Esophagus (tissue), 2 donors: ENCODE results near the gene KIRREL1. TPM values are rescaled to one million over a fixed set of nuclear protein-coding genes. Genes with fewer than 3 reads are reported as not detected.

Experiments used
- H3K27ac ChIP-seq, 2 donors: one replicate each; pipeline ENCODE4 v1.5.1; 2013; ENCODE audit warnings: low read depth in 2 of 2, mild to moderate bottlenecking in 2 of 2, inconsistent platforms in 1 of 2, low read length in 1 of 2, moderate library complexity in 1 of 2
- H3K27me3 ChIP-seq, 2 donors: one replicate each; pipeline ENCODE4 v1.6.1; 2013; ENCODE audit warnings: low read length in 2 of 2, control low read depth in 1 of 2, mild to moderate bottlenecking in 1 of 2; ENCODE audit not compliant: insufficient read depth in 2 of 2, control insufficient read depth in 1 of 2
- H3K36me3 ChIP-seq, 2 donors: one replicate each; pipeline ENCODE4 v1.6.1; 2013; ENCODE audit warnings: low read length in 1 of 2; ENCODE audit not compliant: control insufficient read depth in 2 of 2, insufficient read depth in 2 of 2
- H3K4me1 ChIP-seq, 2 donors: one replicate each; pipeline ENCODE4 v1.6.1; 2013; ENCODE audit warnings: low read length in 1 of 2; ENCODE audit not compliant: control insufficient read depth in 2 of 2, insufficient read depth in 2 of 2
- H3K4me3 ChIP-seq, 2 donors: one replicate each; pipeline ENCODE4 v1.5.1; 2013; ENCODE audit warnings: low read length in 2 of 2, mild to moderate bottlenecking in 2 of 2, low read depth in 1 of 2, moderate library complexity in 1 of 2
- H3K9me3 ChIP-seq, 2 donors: one replicate each; pipeline ENCODE4 v1.6.1; 2013; ENCODE audit warnings: mild to moderate bottlenecking in 2 of 2, low read depth in 1 of 2, low read length in 1 of 2, moderate library complexity in 1 of 2; ENCODE audit not compliant: control insufficient read depth in 2 of 2, insufficient read depth in 1 of 2
- WGBS, 2 donors: extraction: QIAGEN DNeasy Blood & Tissue Kit; methylation state at CpG; one replicate each; pipeline ENCODE4 v1.1.7; 2013; 5-methylcytosine and 5-hydroxymethylcytosine counted together
- polyA plus RNA-seq, 2 donors: library from polyadenylated mRNA; stranded (reverse); fragments of 200-250 nt; gene quantifications; one replicate each; pipeline ENCODE4 v1.2.3, GENCODE V29; 2013
- donor health status: healthy with polysubstance abuse.
- donor health status: Bipolar disorder and iron deficiency.

The KIRREL1 gene
- polyA plus RNA-seq, 2 donors = 2.9 to 3.7 TPM

DNA sequence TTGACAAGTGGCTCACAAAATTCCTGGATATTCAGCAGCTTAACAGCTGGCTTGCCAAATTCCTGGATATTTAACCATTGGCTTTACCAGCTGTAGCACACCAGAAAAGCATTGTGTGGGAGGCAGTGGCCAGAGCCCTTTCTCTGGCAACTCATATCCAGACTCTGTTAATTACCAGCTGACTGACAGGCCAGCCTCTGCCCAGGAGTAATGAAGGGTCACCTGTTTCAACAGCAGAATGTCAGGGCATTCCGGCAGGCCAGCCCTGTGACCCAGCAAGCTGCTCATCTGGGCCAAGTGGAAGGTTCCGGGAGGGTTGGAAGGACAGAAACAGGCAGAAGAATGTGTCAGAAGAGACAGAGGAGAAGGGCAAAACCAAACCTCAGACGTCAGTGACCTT lies 35.2 kb upstream of the KIRREL1 start:
- H3K36me3 ChIP-seq = no peaks in the 10 kb centered on the region
- H3K4me1 ChIP-seq = no peaks in the 10 kb centered on the region
- H3K4me3 ChIP-seq = no peak overlapping the region
- no peak overlapping the region for H3K27ac ChIP-seq
- no peaks in the 10 kb centered on the region for H3K9me3 ChIP-seq
- no peaks in the 10 kb centered on the region for H3K27me3 ChIP-seq
- WGBS, 2 donors = 70 to 77% methylated on average over 3 of the region's 3 CpGs

- Histone ChIP-seq H3K9me3 (no peaks in the 10 kb centered on the region), H3K27ac (no peak overlapping the region), H3K27me3 (no peaks in the 10 kb centered on the region), H3K4me1 (no peaks in the 10 kb centered on the region), H3K4me3 (no peak overlapping the region), H3K36me3 (no peaks in the 10 kb centered on the region)
- WGBS, 2 donors = 89 to 92% methylated on average over 5 of the region's 5 CpGs
Measured at GRCh38 chr1:157959750-157960149, 33.7 kb upstream of the KIRREL1 start.

- Histone ChIP-seq H3K27ac (no peak overlapping the region), H3K36me3 (no peaks in the 10 kb centered on the region)
- WGBS, 2 donors = 71 to 74% methylated on average over 2 of the region's 2 CpGs
Measured at GRCh38 chr1:157960773-157961172, 32.7 kb upstream of the KIRREL1 start.

GRCh38 chr1:157961805-157962762 lies 31.4 kb upstream of the KIRREL1 start:
- Histone ChIP-seq H3K27ac (no peak overlapping the region), H3K9me3 (no peaks in the 10 kb centered on the region), H3K4me1 (no peaks in the 10 kb centered on the region), H3K27me3 (no peaks in the 10 kb centered on the region), H3K36me3 (no peaks in the 10 kb centered on the region), H3K4me3 (no peak overlapping the region)
- 47 to 50% methylated on average over 11 of the region's 11 CpGs for WGBS, 2 donors

More at GRCh38 chr1:157960773-157961172, 32.7 kb upstream of the KIRREL1 start:
- H3K27me3 ChIP-seq = no peaks in the 10 kb centered on the region
- no peaks in the 10 kb centered on the region for H3K4me1 ChIP-seq
- no peaks in the 10 kb centered on the region for H3K9me3 ChIP-seq
- H3K4me3 ChIP-seq = no peak overlapping the region

DNA sequence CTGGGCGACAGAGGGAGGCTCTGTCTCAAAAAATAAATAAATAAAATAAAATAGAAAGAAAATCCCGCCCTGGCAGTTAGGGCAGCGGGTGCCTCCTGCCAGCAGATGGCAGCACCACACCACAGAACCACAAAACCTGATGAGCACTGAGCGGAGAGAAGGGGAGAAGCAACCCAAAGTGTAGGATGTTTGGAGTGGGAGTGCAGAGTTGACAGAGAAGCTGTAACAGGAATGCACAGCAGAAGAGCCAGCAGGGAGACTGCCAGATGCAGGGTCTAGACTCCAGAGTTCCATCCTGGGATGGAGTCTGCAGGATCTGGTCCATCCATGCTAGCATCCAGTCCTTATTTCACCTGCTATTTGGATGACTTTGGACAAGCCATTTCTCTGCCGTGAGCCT lies 29.7 kb upstream of the KIRREL1 start:
- no peaks in the 10 kb centered on the region for H3K4me1 ChIP-seq
- no peak overlapping the region for H3K4me3 ChIP-seq
- no peaks in the 10 kb centered on the region for H3K27me3 ChIP-seq
- H3K27ac ChIP-seq = no peak overlapping the region
- H3K36me3 ChIP-seq = no peaks in the 10 kb centered on the region
- no peaks in the 10 kb centered on the region for H3K9me3 ChIP-seq
- 10 to 11% methylated on average over 5 of the region's 5 CpGs for WGBS, 2 donors

- WGBS, 2 donors = 68 to 89% methylated on average over 8 of the region's 8 CpGs
- Histone ChIP-seq H3K4me1 (no peaks in the 10 kb centered on the region), H3K4me3 (no peak overlapping the region)
Measured at GRCh38 chr1:157965584-157965983, 27.9 kb upstream of the KIRREL1 start.

GRCh38 chr1:157966031-157966537 lies 27.4 kb upstream of the KIRREL1 start:
- H3K4me1 ChIP-seq = no peaks in the 10 kb centered on the region
- no peak overlapping the region for H3K27ac ChIP-seq
- H3K4me3 ChIP-seq = no peak overlapping the region
- 59 to 76% methylated on average over 9 of the region's 9 CpGs for WGBS, 2 donors
- H3K9me3 ChIP-seq = no peaks in the 10 kb centered on the region
- H3K27me3 ChIP-seq = no peaks in the 10 kb centered on the region
- H3K36me3 ChIP-seq = no peaks in the 10 kb centered on the region

More at GRCh38 chr1:157965584-157965983, 27.9 kb upstream of the KIRREL1 start:
- Histone ChIP-seq H3K27me3 (no peaks in the 10 kb centered on the region), H3K36me3 (no peaks in the 10 kb centered on the region), H3K9me3 (no peaks in the 10 kb centered on the region), H3K27ac (no peak overlapping the region)

DNA sequence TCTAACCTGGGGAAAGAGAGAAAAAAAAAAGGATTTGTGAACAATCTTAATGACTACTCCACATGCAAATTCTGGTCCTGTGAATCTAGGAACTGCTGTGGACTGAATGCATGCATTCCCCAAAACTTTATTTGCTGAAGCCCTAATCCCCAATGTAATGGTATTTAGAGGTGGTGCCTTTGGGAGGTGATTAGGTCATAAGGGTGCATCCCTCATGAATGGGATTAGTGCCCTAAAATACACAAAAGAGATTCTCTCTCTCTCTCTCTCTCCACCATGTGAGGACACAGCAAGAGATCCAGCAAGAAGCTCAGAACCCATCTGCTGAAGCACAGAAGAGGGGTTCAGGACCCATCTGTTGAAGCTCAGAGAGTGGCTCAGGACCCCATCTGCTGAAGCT lies 26.2 kb upstream of the KIRREL1 start:
- H3K27me3 ChIP-seq = no peaks in the 10 kb centered on the region
- no peaks in the 10 kb centered on the region for H3K4me1 ChIP-seq
- H3K9me3 ChIP-seq = peaks cover 3 to 5% of the 10 kb centered on the region in 2 donors
- no peaks in the 10 kb centered on the region for H3K36me3 ChIP-seq
- H3K4me3 ChIP-seq = no peak overlapping the region
- H3K27ac ChIP-seq = no peak overlapping the region

DNA sequence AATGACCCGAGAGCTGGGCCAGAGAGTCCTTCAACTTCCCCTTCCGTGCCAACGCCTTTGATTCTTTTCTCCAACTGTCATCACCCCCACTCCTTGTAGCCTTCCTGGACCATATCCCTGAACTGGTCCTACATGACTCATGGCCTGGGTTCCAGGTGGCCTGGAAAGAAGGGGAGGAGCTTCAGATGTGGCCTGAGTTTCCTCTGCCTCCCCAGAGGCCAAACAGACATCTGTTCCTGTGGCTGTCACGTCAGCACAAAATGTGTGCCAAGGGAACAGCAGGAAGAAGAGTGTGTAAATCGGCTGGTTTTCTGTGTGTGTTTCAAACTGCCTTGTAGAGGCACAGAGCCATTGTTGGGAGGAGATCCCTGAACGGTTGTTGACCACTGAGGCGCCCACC lies 24.9 kb upstream of the KIRREL1 start:
- Histone ChIP-seq H3K27ac (no peak overlapping the region), H3K4me1 (no peaks in the 10 kb centered on the region), H3K4me3 (no peak overlapping the region), H3K27me3 (no peaks in the 10 kb centered on the region), H3K36me3 (no peaks in the 10 kb centered on the region), H3K9me3 (peaks cover 3 to 5% of the 10 kb centered on the region in 2 donors)
- 44 to 54% methylated on average over 7 of the region's 7 CpGs for WGBS, 2 donors

GRCh38 chr1:157968946-157969345 lies 24.5 kb upstream of the KIRREL1 start:
- no peaks in the 10 kb centered on the region for H3K36me3 ChIP-seq
- no peak overlapping the region for H3K4me3 ChIP-seq
- no peak overlapping the region for H3K27ac ChIP-seq
- H3K27me3 ChIP-seq = no peaks in the 10 kb centered on the region
- peaks cover 3 to 5% of the 10 kb centered on the region in 2 donors for H3K9me3 ChIP-seq
- 21 to 29% methylated on average over 2 of the region's 2 CpGs for WGBS, 2 donors
- no peaks in the 10 kb centered on the region for H3K4me1 ChIP-seq
